Fibroblast of pulmonary artery (primary cell): ENCODE results near the gene BRICD5.

Experiments
- DNase-seq: peaks from one replicate; pipeline ENCODE4 v3.0.0-alpha.2; 2010; ENCODE audit warnings: low read depth
- H3K4me3 ChIP-seq: replicated peaks from 2 replicates; pipeline ENCODE4 v1.5.1; 2011; ENCODE audit warnings: low read depth, mild to moderate bottlenecking, control low read depth, low read length, moderate library complexity
- TF ChIP-seq, protein P1 (sequence below): IDR thresholded peaks from 2 replicates; pipeline ENCODE4 v1.5.1; 2011; ENCODE audit warnings: mild to moderate bottlenecking, control low read depth, low read length, inconsistent platforms; ENCODE audit errors: missing control alignments

Gene BRICD5

DNA sequence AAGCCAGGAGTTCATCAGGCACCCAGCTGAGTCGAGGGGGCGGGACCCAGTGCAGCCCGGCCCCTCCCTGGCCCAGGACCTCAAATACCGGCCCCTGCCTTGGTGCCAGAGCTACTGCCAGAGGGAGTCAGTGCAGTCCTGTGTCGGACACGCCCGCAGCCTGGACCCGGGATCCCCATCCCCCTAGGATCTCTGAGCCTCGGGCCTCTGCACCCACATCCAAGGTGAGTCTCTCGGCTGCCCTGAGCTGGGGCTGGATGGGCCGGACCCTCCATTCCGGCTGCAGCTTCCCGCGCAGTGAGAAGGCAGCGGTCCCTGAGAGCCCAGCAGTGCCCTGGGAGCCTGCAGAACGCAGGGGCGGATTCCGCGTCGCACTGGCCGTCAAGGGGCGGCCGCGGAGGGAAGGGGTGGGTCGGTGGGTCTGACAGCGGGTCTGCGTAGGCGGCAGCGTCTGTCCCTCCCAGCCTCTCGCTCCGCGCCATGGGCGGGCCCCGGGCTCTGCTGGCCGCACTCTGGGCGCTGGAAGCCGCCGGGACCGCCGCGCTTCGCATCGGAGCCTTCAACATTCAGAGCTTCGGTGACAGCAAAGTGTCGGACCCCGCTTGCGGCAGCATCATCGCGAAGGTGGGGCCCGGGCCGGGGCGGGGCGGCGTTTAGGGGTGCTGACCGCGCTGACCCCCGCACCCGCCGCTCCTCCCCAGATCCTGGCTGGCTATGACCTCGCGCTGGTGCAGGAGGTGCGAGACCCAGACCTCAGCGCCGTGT lies 25.9 kb upstream of the BRICD5 start, which contains the start of gene DNASE1L2:
Gene DNASE1L2, plus strand, starts transcription at position 108 of the 765 bp plus-strand sequence. Its CDS starts 373 bp downstream, at position 481.
- DNase-seq, result peak; percentile 21
- H3K4me3 ChIP-seq, result peak within 1 kb of the TSS; percentile 14
- TF ChIP-seq, protein P1, sequence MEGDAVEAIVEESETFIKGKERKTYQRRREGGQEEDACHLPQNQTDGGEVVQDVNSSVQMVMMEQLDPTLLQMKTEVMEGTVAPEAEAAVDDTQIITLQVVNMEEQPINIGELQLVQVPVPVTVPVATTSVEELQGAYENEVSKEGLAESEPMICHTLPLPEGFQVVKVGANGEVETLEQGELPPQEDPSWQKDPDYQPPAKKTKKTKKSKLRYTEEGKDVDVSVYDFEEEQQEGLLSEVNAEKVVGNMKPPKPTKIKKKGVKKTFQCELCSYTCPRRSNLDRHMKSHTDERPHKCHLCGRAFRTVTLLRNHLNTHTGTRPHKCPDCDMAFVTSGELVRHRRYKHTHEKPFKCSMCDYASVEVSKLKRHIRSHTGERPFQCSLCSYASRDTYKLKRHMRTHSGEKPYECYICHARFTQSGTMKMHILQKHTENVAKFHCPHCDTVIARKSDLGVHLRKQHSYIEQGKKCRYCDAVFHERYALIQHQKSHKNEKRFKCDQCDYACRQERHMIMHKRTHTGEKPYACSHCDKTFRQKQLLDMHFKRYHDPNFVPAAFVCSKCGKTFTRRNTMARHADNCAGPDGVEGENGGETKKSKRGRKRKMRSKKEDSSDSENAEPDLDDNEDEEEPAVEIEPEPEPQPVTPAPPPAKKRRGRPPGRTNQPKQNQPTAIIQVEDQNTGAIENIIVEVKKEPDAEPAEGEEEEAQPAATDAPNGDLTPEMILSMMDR, result no peak

DNA sequence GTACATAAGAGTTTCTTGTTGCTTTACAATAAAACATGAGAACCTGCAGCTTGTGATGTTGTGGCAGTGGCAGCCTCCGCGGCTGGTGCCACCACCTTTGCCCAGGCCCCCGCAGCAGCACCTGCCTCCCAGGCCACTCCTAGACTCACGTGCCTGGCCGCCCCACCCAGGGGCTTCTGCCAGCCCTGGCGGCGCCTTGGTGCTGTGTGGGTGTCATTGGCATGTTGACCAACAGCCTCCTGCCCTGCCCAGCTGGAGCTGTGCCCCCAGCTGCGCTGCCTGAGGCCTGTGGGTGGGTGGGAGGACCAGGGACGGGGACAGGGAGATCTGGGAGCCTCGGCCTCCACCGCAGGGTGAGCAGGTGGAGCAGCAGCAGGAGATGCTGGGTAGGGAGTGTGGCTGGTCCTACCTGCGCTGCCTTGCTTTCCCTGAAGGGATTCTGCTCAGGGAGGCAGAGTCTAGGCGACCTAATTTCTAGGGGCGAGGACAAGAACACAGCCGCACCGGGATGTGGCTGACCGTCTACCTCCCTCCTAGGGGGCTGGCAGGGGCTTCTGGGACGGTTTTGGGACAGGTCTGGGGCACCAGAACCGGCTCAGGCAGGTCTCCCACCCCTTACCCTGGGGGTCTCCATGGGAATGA lies 25.2 kb upstream of the BRICD5 start:
- TF ChIP-seq, protein P1, result no peak
- no peak overlapping the region for H3K4me3 ChIP-seq
- no peak for DNase-seq

DNA sequence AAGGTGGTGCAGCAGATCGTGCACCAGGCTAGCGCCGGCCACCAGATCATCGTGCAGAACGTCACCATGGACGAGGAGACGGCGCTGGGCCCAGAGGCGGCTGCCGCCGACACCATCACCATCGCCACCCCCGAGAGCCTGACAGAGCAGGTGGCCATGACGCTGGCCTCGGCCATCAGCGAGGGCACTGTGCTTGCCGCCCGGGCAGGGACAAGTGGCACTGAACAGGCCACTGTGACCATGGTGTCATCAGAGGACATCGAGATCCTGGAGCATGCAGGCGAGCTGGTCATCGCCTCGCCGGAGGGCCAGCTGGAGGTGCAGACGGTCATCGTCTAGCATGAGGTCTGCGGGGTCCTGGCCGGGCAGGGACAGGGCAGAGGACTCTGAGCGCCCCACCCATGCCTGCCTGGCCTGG lies 24.6 kb upstream of the BRICD5 start:
- TF ChIP-seq, protein P1, result no peak
- H3K4me3 ChIP-seq, result no peak overlapping the region
- DNase-seq, result no peak

DNA sequence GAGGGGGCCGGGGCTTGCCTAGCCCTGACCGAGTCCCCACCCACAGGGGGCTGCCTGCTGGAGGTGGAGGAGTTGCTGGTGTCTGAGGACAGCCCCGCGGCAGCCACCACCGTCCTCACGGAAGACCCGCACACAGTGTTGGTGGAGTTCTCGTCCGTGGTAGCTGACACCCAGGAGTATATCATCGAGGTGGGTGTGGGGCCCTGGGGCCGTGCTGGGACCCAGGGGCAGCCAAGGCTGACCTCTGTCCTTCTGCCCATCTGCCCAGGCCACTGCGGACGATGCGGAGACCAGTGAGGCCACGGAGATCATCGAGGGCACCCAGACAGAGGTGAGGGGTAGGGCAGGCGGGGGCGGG lies 24.1 kb upstream of the BRICD5 start:
- DNase-seq, result no peak
- TF ChIP-seq, protein P1, result no peak
- no peak overlapping the region for H3K4me3 ChIP-seq

DNA sequence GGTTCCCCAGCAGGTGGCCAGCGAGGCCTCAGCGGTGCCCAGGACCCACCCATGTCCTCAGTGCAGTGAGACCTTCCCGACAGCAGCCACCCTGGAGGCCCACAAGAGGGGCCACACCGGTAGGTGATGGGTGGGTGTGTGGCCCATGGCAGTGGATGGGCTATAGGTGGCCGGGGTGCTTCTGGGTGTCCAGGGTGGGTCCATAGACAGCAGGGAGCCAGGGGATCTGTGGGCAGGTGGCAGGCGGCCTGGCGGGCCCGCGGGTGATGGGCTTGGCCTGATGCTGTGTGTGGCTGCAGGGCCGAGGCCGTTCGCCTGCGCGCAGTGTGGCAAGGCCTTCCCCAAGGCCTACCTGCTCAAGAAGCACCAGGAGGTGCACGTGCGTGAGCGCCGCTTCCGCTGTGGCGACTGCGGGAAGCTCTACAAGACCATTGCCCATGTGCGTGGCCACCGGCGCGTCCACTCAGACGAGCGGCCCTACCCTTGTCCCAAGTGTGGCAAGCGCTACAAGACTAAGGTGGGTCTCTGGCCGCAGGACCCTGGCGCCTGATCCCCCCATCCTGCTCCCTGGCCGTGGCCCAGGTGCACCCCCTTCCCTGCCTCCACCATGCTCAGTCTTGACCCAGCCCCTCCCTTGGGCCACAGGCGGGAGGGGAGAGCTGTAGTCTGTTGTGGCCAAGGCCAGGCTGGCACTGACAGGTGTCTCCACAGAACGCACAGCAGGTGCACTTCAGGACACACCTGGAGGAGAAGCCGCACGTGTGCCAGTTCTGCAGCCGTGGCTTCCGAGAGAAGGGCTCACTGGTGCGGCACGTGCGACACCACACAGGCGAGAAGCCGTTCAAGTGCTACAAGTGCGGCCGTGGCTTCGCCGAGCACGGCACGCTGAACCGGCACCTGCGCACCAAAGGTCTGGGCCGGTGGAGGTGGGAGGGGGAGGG lies 23.5 kb upstream of the BRICD5 start:
- no peak overlapping the region for H3K4me3 ChIP-seq
- no peak for DNase-seq
- TF ChIP-seq, protein P1, result no peak

DNA sequence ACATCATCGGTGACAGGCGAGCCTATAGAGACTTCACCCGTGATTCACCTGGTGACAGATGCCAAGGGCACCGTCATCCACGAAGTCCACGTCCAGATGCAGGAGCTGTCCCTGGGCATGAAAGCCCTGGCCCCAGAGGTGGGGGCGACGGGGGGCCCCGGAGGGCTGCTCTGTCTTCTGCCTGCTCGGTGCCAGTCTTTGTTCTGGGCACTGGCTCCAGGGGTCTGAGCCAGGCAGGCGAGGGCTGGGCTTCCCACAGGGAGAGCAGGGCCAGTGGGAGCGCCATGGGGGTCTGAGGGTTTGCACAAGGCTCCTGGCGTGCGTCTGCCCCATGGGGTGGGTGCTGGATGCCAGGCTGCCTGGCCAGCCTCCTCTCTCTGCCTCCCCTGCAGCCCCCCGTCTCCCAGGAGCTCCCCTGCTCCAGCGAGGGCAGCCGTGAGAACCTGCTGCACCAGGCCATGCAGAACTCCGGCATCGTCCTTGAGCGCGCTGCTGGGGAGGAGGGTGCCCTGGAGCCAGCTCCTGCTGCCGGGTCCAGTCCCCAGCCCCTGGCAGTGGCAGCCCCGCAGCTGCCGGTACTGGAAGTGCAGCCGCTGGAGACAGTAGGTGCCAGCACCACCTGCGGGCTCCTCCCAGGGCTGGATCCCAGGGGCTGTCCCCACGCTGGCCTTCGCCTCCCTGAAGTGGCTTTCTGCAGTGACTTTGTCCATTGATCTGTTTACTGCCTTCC lies 22.5 kb upstream of the BRICD5 start:
- TF ChIP-seq, protein P1, result no peak
- no peak overlapping the region for H3K4me3 ChIP-seq
- DNase-seq, result no peak
